Measurements from ENCODE around the gene ANKRD60.

The ANKRD60 gene

DNA sequence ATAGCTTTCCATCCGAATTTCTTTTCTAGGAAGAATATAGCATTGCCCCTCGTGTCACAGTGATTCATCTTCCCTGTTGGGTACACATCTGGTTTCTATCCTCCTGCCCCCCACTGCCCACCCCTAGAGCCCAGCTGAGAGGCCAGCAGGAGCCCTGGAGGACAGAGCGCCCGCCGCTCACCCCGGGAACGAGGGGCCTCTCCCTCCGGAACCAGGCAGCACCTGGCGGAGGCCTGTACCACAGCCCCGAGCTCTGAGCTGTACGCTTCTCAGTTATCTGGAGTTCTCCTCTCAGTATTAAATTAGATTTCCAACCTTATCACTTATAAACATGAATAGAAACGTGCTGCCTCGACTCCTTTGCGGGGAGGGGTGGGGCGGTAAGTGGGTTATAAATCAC lies 6.0 kb downstream of the ANKRD60 start:
- no peak for DNase-seq

DNA sequence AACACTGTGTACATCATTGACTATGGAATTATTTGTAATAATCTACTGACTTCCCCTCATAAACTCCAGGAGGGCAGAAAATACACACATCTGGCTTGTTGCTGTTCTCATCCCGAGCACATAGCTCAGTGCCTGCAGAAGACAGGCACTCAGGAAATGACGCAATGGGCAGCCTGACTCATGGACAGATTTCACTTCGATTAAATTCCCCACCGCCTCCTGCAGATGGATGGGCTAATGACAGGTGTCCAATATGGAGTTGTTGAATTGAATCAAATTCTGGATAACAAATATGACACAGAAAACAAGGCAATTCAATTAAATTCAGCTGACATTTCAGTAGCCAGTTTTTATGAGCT lies 9.1 kb downstream of the ANKRD60 start:
- no peak for DNase-seq

DNA sequence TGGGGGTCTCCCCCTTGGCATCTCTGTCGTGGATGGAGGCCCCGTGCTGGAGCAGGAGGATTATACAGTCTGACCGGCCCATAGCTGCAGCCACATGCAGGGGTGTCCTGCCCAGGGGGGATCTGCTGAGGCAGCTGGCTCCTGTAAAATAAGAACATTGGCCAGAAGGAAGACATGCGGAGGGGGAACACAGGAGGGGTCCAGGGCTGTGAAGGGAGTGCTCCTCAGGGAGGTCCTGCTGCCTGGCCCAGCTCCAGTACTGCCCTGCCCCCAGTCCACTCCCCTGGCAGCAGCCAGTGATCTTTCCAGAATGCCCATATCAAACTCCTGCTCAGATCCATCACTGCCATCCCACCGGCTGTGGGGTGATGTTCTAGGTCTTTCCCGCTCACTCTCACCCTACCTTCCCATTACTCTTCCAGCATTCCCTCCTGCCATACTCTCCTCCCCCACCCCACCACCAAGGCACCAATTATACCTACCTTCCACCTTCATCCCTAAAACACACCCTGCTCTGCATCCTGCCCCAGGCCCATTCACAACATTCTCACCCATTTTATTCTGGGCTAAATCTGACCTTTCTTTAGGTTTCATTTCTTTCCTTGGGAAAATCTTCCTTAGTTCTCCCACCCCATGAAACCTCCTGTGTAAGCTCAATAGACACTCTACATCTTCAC lies 9.7 kb downstream of the ANKRD60 start:
- no peak for DNase-seq

DNA sequence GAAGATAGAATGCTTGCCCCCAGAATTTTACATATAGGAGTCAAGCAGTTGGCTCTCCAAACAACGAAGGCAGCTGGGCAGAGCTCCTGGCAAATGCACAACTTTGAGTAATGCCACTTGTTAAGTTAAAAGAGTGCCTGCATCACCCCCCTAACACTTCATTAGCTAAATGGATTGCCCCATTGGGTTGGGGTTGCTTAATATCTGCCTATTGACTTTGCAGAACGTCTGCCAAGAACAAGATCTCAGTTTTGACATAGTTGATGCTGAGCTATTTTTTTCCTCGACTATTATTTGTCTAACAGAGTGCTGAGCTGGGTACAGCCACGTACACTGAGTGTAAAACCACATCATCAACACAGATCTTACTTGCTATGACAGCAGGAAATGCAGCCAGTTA lies 12.1 kb downstream of the ANKRD60 start:
- no peak for DNase-seq

DNA sequence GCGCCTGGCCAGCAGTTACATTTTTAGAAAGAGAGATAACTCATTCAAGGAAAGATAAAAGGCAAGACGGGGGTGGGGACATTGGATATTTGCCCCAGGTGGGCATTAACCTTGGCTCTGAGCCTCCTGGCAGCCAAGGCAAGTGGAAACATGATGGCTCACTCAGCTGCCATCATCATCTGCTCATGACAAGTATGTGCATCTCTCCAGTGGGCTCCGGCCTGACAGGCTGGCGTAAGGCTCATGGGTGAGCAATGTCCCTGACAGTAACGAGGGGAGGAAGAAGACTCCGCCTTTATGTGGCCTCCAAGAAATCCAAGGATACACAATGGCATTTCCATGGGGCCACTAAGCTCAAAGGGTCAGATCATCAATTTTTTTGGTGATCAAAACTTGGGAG lies 13.3 kb downstream of the ANKRD60 start:
- no peak for DNase-seq

DNA sequence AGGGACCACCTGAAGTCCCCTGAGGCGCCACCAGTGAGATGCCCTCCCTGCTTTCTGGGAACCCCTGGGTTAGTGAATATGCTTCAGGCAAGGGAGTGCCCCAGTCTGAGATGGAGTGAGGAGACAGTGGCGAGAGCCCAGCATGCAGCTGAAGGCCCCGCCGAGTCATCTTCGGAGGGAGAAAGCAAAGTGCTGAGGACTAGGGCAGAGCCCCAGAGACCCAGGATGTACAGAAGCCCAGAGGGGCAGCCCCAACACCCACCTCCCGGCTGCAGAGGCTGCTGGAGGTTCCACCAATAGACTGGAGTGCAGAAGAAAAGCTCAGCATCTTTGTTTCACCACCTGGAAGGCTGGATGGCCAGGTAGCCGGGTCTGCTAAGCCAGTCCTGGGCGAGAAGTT lies 14.1 kb downstream of the ANKRD60 start:
- DNase-seq: no peak

DNA sequence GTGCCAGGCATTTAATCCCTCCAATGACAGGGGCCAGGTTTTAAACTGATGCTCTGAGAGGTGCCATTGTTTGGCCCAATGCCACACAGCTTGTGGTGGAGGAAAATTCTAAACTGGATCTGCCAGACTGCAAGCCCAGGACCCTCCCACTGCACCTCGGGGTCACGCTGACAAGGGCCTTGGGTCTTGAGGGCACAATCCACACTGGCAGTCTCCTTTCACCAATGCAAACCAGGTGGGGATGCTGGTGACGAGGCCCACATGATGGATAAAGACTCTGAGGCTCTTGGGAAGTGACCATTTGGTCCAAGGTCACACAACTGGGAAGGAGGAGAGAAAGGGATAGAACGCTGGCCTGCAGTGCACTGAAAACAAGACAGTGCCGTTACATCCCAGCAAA lies 14.7 kb downstream of the ANKRD60 start:
- DNase-seq: no peak

DNA sequence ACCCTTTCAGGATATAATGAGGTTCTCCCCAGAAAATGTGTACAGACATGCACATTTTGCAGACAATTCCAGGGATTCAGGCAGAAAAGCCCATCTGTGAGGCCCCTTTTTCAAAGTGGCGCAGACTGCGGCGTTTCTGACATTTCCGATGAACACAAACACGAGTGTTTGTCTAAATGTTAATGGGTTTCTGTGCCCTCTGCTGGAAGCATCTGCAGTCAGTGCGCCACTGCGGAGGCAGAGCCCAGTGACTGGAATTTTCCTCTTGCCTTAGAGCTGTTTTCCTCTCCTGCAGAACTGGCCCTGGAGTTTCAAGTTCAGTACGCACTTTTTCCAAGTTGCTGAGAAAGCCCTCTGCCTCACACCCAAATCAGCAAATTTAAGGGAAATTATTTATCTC lies 15.3 kb downstream of the ANKRD60 start:
- no peak for DNase-seq

DNA sequence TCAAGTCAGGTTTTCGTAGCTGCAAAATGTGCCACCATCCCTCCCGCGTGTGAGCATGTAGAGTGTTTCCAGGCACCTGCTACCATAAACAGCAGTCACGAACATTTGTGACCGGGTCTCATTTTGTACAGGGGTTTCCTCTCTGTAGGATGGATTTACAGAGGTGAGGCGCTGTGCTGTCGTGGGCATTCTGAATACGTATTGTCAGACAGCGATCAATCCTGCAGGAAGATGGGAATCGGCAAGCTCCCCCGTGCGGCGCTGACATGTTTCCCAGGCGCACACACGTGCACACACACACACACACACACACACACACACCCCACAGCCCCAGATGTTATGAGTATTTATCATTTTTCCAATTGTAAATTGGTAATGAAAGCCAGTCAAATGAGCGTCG lies 15.8 kb downstream of the ANKRD60 start:
- no peak for DNase-seq

DNA sequence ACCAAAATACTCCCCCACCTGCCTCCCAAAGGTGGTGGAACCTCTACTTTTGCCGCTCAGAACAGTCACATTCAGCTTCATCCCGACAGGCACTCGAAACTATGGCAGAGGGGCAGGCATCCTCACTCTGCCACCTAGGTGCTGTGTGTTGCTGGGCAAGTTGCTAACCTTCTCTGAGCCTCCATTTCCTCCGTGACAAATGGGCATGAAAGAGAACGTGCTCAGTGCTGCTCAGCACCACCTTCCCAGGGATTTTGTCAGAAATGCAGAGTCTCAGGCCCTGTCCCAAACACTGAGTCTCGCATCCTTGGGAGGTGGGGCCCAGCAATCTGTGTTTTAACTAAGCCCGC lies 18.1 kb downstream of the ANKRD60 start:
- no peak for DNase-seq

DNA sequence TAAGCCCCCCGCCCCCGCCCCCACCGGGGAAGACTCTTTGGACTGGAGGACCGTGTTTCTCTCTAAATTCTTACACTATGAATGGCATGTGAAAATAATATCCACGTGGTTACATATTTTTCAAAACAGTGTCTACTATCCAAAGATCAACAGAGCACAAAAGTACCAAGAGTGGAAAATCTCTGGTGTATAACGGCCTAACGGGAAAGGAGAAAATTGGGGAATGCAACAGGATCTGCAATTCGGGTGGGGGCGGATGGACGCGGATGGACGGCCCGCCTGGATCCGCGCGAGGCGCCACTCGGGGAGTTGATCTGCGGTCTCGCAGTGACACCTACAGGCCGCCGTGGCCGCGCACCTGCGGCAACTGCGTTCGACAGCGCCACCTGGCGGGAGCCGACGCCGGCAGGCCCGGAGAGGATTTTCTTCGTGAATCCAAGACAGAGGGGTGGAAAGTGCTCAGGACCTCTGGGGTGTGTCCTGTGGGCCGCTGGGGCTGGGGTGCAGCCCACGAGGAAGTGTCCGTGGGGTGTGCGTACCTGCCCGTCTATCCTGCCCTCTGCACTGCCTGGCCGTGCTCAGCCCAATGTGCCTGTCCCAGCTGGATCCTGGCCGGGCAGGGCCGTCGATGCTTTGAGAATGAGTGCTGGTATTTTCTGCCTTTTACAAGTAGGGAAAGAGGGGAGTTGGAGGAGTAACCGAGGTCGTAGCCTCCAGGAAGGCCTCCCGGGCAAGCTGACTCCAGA lies 18.6 kb downstream of the ANKRD60 start:
- DNase-seq: no peak

DNA sequence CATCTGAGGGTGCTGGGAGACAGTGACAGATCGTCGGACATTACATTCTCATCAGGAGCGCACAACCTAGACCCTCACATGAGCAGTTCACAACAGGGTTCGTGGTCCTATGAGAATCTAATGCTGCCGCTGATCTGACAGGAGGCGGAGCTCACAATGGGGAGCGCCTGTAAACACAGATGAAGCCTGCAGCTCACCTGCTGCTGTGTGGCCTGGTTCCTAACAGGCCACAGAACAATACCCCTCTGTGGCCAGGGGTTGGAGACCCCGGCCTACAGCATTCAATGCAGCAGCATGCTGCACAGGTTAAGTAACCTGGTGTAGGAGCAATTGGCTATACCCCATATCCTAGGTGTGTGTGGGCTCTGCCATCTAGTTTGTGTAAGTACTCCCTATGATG lies 19.5 kb downstream of the ANKRD60 start:
- DNase-seq: no peak

DNA sequence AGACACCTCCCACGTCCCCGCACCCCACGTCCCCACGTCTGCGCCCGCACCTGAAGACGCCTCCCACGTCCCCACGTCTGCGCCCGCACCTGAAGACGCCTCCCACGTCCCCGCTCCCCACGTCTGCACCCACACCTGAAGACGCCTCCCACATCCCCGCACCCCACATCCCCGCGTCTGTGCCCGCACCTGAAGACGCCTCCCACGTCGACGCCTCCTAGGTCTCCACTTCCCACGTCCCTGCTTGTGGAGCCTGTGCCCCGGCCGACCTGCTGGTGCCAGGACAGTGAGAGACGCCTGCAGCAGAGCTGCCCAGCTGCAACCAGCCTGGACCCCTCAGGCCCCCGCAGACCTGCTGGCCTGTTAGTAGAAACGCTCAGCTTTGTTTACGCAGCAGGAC lies 22.6 kb downstream of the ANKRD60 start:
- no peak for DNase-seq

DNA sequence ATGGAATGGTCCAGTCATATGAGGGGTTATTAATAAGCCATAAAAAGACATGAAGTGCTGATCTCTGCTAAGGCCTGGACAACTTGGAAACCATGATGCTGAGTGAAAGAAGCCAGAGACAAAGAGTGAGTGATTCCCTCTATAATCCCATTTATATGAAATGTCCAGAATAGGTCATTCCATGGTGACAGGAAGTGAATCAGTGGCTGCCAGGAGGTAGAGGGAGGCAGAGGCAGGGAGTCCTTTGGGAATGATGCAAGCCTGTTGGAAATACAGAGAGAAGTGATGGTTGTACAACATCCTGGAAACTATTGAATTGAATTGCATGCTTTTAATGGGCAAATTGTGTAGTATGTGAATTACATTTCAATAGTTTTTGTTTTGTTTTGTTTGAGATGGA lies 26.4 kb downstream of the ANKRD60 start:
- DNase-seq: no peak

DNA sequence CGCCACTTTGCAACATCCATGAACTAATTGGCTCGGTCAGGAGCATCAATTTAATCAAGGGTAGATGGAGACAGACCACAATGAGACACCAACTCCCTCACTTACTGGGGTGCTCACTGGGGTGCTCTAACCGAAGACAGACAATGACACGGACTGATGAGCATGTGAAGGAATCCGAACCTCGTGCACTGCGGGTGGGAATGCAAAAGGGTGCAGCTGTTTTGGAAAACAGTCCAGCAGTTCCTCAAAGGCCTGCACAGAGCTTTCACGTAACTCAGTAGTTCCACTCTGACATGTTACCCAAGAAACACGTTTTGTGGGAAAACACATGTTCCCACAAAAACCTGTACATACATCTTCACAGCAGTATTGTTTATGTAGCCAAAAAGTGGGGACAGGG lies 26.8 kb downstream of the ANKRD60 start:
- DNase-seq: no peak

DNA sequence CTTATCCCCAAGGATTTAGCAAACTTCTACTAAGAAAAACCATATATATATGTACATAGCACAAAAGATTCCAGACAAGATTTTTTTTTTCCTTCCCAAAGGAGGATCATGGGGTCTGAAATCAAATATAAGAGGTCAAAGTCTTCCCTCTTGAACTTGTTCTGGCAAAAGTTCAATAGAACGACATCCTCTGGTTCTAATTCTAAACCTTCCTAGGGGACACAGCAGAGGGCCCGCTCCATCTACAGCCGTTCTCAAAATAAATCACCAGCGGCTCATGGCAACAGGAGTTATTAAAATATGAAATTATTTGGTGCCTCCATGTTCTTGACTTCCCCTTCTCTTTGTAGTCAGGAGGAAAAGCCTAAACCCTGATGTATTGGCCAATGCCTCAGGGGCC lies 29.0 kb downstream of the ANKRD60 start:
- no peak for DNase-seq

DNA sequence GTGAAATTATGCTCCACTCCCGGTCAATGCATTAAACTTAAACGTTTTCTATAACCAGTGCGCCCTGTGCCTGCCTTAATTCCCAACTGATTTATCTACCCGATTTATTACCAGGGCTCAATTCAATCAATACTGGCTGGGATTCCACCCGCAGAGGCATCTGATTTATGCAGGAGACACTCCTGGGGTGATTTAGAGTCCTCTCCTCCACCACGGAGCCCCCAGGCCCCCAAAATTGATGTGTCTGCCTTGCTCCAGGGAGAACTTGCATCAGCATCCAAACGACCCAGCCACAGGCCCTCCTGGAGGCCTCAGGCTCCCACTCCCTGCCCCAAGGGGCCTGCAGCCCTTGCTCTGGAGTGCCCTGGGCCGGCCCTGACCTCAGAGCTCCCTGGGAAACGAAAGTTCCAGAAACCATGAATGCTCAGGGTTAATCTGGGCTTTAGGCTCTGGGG lies 29.5 kb downstream of the ANKRD60 start:
- DNase-seq: no peak

DNA sequence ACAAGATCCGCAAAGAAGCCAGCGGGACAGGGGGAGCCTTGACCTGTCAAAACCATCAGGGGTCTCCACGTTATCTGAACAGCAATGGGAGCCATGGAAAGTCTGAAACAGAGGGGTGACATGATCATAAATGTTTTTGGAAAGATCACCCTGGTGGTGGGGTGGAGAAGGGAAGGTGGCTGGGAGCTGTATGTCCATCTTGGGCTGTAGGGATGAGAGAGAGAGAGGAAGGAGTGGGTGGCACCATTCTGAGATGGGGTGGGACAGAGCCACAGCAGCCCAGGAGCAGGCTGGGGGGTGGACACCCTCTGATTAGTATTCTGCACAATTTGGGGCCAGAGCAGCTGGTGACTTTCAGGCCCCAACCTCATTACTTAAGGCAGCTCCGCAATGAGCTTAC lies 30.1 kb downstream of the ANKRD60 start:
- DNase-seq: no peak

DNA sequence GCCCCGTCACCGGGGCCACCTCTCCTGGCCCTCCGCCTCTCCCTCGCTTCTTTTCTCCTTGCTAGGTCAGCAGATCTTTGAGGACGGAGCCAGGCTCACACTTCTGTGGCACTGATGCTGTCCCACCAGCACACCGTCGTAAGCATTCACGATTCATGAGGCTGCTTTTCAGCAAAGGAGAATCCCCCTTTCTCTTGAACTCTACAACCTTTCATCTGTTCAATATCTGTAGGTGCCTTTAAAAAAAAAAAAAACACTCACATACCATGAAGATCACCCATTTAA lies 31.3 kb downstream of the ANKRD60 start:
- no peak for DNase-seq

DNA sequence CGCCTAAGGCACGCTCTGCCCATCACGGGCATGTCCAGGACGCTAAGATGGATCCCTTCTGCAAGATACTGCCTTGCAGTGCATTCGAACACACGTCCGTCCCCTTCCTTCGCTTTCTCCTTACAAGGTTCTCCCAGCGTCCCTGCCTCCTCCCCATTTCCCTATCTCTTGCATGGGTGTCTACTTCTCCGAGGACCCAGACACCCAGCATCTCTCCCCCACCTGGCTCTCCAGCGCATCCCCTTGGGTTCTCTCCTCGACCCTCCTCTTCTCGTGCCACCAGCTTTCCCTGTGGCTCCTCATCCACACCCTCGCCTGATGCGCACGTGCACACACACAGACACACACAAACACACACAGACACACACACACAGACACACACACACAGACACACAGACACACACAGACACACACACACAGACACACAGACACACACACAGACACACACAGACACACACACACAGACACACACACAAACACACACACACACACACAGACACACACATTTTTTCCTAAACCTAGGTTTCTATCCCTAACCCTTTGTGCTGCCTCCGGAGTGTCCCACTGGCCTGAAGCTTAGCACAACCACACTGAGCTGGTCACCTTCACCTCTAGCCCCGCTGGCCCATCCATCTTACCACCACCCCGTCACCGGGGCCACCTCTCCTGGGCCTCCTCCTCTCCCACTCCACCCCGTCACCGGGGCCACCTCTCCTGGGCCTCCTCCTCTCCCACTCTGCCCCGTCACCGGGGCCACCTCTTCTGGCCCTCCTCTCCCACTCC lies 31.9 kb downstream of the ANKRD60 start:
- DNase-seq: no peak

DNA sequence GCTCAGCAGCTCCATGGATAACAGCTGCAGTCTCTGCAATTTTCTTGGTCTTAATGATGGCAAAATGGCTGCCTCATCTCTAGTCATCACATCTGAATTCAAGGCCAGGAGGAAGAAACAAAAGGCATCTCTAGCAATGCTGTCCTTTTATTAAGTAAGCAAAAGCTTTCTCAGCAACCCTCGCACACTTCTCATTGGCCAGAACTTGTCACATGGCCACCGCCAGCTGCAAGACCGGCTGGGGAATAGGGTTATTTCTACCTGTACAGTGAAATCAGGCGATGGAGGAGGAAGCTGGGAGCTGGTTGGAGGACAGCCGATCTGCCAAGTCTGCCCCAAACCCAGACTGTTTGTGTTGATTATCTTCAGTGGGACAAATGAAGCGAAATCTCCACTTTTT lies 33.4 kb downstream of the ANKRD60 start:
- no peak for DNase-seq

DNA sequence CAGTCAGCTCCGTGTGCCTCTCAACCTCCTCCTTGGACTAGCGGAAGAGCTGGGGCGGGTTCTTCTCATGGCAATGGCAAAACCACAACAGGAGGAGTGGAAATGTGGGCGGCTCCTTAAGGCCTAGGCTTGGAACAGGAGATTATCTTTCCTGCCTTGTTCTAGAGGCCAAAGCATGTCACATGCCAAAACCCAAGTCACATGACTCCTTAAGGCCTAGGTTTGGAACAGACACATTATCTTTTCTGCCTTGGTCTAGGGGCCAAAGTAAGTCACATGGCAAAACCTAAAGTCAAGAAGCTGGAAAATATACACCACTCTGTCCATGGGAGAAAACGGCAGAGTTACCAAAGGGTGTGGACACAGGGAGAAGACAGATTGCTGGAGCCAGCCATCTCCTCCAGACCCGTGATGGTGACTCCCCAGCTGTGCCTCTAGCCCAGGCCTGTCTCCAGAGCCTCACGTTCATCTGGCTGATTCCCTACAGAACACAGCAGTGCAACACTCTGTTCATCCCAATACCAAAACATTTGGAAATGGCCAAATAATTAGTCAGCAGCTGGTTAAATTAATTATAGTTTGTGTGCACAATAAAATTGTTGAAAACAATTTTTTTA lies 34.2 kb downstream of the ANKRD60 start:
- DNase-seq: no peak

DNA sequence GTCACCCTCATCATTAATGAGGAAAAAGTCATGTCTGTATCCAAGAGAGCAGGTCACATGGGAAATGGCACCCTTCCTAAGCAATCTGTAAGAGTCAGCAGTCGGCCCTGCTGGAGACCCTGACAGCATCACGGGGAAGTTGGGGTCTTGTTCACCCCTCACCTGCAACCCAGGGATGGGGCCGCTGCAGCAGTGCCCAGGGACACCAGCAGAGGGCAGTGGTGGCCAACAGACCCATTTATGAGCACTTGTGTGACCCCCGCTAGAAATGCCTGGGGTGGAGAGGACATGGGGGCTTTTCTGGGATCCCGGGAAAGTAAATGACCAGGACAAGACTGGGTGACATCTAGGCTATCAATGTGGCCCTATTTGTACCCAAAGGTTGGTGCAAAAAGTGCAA lies 35.9 kb downstream of the ANKRD60 start:
- DNase-seq: no peak

DNA sequence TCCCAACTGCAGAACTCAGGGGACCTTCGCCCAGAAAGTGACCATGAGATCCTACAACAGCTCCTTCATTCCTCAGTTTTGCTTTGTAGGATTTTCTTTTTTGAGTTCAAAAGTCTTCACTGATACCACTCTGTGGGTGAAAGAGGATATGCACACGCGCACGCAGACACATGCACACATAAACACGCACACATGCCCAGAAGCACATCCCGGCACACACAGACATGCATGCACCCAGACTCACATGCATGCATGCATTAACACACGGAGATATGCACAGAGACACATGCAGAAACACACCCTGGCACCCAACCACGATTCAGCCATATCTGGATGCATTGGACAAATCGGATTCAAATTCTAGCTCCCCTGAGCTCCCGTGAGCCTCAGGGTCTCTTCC lies 36.4 kb downstream of the ANKRD60 start:
- DNase-seq: no peak
